ENCODE measurements around the gene RBM45.
"Not testable (repeated sequence)": the region's sequence is repeated elsewhere in the genome, so short reads cannot be mapped to it uniquely, and the experiment has no call there.

RBM45 gene, protein sequence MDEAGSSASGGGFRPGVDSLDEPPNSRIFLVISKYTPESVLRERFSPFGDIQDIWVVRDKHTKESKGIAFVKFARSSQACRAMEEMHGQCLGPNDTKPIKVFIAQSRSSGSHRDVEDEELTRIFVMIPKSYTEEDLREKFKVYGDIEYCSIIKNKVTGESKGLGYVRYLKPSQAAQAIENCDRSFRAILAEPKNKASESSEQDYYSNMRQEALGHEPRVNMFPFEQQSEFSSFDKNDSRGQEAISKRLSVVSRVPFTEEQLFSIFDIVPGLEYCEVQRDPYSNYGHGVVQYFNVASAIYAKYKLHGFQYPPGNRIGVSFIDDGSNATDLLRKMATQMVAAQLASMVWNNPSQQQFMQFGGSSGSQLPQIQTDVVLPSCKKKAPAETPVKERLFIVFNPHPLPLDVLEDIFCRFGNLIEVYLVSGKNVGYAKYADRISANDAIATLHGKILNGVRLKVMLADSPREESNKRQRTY

DNA sequence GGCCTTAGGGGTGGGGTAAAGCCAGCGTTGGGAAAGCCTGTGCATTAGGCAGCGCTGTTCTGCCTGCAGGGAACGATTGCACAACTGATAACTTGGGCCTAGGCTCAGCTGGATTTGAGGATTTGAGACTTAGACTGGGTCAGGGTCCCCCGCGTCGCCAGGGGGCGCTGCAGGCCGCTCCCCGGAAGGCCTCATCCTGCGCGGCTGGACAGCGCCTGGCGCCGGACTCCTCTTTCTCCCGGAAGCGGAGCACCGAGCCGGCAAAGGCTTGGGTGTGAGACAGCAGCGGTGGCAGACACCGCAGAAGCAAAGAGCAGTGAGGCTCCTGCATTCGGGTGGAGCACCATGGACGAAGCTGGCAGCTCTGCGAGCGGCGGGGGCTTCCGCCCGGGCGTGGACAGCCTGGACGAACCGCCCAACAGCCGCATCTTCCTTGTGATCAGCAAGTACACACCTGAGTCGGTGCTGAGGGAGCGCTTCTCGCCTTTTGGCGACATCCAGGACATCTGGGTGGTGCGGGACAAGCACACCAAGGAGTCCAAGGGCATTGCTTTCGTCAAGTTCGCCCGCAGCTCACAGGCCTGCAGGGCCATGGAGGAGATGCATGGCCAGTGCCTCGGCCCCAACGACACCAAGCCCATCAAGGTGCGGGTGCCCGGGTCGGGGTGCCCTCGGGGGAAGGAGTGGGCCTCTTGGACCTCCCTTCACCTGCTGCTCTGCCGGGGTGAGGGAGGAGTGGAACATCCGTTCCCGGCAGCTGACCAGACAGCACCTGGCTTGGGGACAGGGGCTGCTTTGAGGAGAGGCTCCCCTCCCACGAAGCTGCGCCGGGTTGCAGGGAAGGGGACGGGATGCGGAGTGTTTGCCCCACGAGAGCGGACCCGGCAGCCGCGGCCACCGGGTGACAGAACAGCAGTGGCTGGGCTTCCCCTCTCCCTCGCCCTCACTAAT, at the start of gene RBM45:
Gene RBM45, plus strand, starts transcription at position 236 of the 951 bp plus-strand sequence. Its CDS starts 110 bp downstream, at position 346.
- peaks cover 3% of the 10 kb centered on the region for H3K27me3 Mint-ChIP-seq
- no peaks in the 10 kb centered on the region for H3K9me3 Mint-ChIP-seq
- H3K36me3 Mint-ChIP-seq (ENCODE audit: low read depth) = peaks cover 10% of the 10 kb centered on the region
- H3K4me3 Mint-ChIP-seq = peak within 1 kb of the TSS; percentile 91
- peak within 1 kb of the TSS; percentile 89 for H3K27ac Mint-ChIP-seq
- peaks cover 32% of the 10 kb centered on the region for H3K4me1 Mint-ChIP-seq (ENCODE audit: low read depth)
- intact Hi-C loops (cut with micrococcal nuclease) = loop anchor here (1.0 to 2.0 kb wide), 2 partner anchors 168 to 302 kb away; no protein-coding TSS in a partner anchor

DNA sequence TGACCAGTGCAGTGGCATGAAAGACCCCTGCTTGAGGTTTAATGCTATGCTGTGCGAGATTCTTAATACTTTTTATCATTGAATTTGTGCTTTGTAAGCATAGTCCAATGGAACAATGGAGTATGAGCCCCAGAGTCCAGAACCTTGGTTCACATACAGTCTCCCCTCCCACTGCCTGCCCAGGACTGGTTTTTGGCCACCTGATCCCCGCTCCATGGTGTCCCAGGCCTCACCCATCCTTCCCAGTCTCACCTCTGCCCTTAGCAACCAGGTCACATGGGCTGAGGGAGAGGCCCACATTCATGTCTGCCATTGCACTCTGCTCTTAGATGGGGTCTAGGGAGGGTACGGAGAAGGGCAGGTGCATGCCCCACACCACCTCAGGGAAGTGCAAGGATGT, 45.9 kb upstream of the RBM45 start:
- intact Hi-C loops (cut with micrococcal nuclease) = no loop called here
- Mint-ChIP-seq H3K27me3 (peaks cover 7% of the 10 kb centered on the region), H3K4me3 (no peak overlapping the region), H3K9me3 (no peaks in the 10 kb centered on the region), H3K27ac (no peak overlapping the region), H3K4me1 (ENCODE audit: low read depth) (no peaks in the 10 kb centered on the region), H3K36me3 (ENCODE audit: low read depth) (no peaks in the 10 kb centered on the region)

DNA sequence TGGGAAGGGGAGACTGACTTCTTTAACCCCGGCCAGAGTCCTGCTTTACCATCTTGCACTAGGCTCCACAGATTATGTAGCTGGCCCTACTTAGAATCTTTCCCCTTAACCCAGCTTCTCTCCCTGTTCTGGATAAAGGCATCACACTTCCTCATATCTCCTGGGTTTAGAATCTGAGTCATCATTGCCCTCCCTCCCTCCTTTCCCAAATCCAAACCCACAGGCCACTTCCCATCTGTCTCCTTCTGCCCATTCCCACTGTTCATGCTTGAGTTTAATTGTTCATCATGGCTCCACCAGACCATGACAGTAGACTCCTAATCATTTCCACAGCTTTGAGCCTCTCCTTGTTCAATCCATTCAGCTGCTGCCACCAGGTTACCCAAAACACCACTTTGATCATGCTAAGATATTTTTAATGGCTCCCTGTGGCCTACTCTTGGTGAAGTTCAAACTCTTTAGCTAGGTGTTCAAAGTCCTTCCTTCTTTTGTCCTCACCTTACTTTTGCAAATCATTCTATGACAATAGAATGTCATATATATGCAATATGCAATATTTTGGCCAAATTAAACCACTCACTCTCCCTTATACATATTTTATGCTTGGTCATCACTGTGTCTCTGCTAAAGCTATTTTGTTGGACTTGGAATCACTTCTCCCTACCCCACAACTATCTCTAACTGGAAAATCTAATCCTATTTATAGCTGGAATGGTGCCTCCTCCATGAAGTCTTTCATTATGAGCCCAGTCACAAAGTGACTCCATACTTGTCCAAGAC, 45.2 kb upstream of the RBM45 start:
- Mint-ChIP-seq H3K36me3 (ENCODE audit: low read depth) (no peaks in the 10 kb centered on the region), H3K9me3 (no peaks in the 10 kb centered on the region), H3K27ac (no peak overlapping the region), H3K27me3 (peaks cover 14% of the 10 kb centered on the region), H3K4me1 (ENCODE audit: low read depth) (peaks cover under 1% of the 10 kb centered on the region), H3K4me3 (no peak overlapping the region)
- intact Hi-C loops (cut with micrococcal nuclease) = no loop called here

DNA sequence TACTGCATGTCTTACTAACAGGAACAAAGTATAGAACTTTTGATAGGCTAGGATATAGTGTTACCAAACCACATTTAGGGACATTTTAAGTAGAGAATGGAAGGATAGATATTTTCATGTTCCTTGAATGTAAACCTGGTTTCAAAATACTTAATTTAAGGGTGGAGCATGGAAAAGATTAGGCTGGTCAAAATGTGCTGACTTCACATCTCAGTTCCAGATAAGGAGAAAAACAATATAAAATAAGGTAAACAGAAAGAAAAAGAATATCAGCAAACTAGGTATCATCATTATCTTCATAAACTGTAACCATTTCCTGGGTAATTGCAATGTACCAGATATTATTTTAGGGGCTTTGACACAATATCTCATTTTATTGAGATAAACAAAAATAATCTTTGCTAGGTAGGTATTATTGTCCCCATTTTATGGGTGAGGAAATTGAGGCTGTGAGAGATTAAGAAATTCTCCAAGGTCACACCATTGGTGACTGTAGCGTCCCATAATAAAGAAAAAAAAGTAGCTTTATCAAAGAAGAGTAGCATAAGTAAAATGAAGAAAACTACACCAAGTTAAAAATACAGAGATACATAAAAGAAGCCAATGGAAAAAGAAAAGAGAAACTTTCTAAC, 43.3 kb upstream of the RBM45 start:
- Mint-ChIP-seq H3K27me3 (peaks cover 27% of the 10 kb centered on the region), H3K9me3 (no peaks in the 10 kb centered on the region), H3K36me3 (ENCODE audit: low read depth) (no peaks in the 10 kb centered on the region), H3K4me1 (ENCODE audit: low read depth) (peaks cover 14% of the 10 kb centered on the region), H3K4me3 (no peak overlapping the region), H3K27ac (no peak overlapping the region)
- intact Hi-C loops (cut with micrococcal nuclease) = no loop called here

DNA sequence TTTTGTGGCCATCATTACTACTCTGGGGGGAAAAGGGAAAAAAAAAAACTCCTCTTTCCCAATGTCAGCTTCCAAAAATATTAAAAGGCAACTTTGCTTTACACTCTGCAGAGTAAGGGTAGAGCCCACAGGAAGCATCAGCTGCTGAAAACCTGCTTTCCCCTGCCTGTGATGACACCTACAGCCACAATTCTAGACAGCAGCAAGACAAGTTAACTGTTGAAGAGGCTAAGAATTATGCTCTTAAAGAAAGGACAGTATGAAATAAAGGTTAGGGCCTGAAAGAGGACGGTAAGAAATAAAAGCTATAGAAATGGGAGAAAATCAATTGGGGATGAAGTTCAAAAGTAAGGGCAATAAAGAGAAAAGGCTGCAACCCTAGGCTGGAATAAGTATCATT, 42.7 kb upstream of the RBM45 start:
- no peaks in the 10 kb centered on the region for H3K36me3 Mint-ChIP-seq (ENCODE audit: low read depth)
- peaks cover 27% of the 10 kb centered on the region for H3K27me3 Mint-ChIP-seq
- H3K4me1 Mint-ChIP-seq (ENCODE audit: low read depth) = peaks cover 20% of the 10 kb centered on the region
- no peak overlapping the region for H3K4me3 Mint-ChIP-seq
- H3K27ac Mint-ChIP-seq = no peak overlapping the region
- H3K9me3 Mint-ChIP-seq = no peaks in the 10 kb centered on the region
- intact Hi-C loops (cut with micrococcal nuclease) = no loop called here

DNA sequence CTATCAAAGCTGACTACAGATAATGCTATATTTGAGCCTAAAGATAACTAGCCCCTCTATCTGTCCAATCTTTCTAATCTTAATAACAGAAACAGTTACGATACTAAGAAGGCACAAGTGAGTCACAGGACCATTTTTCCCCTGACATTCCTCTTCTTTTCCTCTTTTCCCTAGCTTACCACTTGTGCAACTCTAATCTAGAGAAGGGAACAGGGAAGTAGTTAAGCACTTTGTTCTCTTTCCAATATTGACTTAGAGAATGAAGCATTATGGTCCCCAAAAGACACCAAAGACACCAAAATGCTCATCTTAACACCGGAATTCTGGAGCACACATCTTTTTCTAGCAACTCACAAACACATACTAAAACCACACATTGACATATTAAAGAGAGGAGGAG, 41.4 kb upstream of the RBM45 start:
- H3K4me1 Mint-ChIP-seq (ENCODE audit: low read depth) = peaks cover 22% of the 10 kb centered on the region
- H3K4me3 Mint-ChIP-seq = no peak overlapping the region
- H3K9me3 Mint-ChIP-seq = no peaks in the 10 kb centered on the region
- H3K36me3 Mint-ChIP-seq (ENCODE audit: low read depth) = no peaks in the 10 kb centered on the region
- H3K27ac Mint-ChIP-seq = no peak overlapping the region
- intact Hi-C loops (cut with micrococcal nuclease) = no loop called here
- H3K27me3 Mint-ChIP-seq = peaks cover 27% of the 10 kb centered on the region

DNA sequence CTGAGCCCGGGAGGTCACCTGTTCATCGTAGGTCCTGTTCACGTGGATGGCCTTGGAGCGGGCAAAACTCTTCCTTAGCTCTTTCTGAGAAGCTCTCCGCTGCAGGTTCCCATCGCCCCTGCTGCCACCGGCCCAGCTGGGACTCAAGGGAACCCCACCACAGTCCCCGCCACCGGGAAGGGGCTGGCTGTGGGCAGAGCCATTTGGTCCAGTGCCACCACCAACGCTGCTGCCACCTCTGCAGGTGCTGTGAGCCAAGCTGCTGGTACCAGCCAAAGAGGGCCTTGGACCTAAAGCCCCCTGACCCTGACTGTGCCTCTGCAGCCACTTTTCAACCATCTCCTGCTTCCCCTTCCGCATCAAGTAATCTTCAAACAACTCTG, 40.2 kb upstream of the RBM45 start:
- intact Hi-C loops (cut with micrococcal nuclease) = no loop called here
- Mint-ChIP-seq H3K27ac (no peak overlapping the region), H3K4me1 (ENCODE audit: low read depth) (peaks cover 22% of the 10 kb centered on the region), H3K27me3 (peaks cover 27% of the 10 kb centered on the region), H3K36me3 (ENCODE audit: low read depth) (no peaks in the 10 kb centered on the region), H3K9me3 (no peaks in the 10 kb centered on the region), H3K4me3 (no peak overlapping the region)

DNA sequence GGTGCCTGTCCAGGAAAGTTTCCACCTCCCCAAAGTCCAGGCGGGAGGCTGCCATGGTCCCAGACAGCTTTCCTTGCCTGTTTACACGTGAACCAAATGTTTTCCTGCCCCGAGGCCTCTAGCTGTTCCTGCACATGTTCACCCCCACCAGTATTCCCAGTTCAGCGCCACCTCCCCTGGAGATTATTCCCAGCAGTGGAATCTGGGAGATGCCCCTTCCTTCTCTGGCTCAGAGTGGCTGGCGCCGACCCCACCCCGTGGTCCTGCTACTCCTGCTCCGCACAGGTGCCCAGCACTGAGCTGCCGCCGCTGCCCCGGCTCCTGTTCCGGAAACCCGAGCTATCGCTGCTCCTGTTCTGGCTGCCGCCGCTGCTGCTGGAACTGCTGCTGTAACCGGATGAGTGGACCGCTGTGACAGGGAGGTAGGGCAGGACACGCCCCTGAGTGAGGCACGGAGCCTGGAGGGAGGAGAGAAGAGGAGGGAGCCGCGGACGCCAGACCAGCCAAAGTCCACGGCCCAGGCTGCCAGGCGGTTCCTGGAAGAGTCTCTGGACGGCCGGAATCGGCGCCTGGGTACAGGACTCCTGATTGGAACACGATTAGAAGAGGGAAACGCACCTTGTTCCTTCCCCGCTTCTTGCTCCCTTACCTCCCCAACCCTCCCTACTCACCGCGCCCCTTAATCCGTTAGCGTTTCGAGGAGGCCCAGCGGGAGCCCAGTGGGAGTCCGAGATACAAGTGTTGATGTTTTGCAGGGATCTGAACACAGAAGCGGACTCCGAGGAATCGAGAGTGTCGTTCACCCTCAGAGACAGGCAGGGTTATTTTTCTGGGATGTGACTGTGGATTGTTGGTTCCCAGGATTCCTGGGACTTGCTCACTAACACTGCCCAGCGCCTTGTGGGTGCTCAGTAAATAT, 39.6 kb upstream of the RBM45 start, which contains the start of gene PDE11A:
Gene PDE11A, minus strand, starts transcription at position 395 of the 919 bp plus-strand sequence. Its CDS starts 340 bp downstream, at position 55.
- H3K27ac Mint-ChIP-seq = no peak within 1 kb of the TSS
- H3K4me3 Mint-ChIP-seq = peak within 1 kb of the TSS; percentile 65
- no peaks in the 10 kb centered on the region for H3K9me3 Mint-ChIP-seq
- peaks cover 22% of the 10 kb centered on the region for H3K4me1 Mint-ChIP-seq (ENCODE audit: low read depth)
- intact Hi-C loops (cut with micrococcal nuclease) = no loop called here
- peaks cover 27% of the 10 kb centered on the region for H3K27me3 Mint-ChIP-seq
- no peaks in the 10 kb centered on the region for H3K36me3 Mint-ChIP-seq (ENCODE audit: low read depth)

DNA sequence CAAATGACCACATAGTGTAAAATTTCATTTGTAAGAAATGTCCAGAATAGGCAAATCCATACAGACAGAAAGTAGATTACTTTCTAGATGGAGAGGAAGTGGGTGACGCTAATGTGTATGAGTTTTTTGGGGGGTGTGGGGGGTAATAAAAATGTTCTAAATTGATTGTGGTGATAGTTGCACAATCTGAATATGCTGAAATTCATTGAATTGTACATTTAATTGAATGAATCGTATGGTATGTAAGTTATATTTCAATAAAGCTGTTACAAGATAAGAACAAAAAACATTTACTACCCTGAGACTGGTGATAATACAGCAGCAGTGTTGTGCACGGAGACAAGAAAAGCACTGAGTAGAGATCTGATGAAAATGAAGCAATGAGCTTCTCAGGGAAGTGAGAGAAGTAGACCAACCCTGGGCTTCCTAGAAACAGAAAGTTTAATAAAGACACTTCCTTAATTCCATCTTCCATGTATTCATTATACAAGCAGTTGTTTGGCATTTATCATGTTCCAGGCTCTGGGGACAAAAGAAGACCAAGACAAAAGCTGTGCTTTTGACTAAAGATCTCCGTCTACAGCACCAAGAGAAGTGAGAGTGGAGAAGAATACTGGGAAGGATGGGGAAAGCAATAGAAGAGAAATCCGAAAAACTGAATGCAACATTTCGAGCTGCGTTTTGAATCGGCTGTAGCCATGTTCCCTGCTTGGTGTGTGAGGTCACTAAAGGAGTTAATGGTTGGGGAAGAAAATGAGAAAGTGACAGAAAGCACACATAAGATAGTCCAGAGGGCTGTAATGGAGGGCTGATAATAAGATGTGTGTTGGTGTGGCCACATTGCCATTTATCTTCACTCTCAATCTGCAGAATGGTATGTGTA, 37.9 kb upstream of the RBM45 start:
- H3K9me3 Mint-ChIP-seq = no peaks in the 10 kb centered on the region
- peaks cover 24% of the 10 kb centered on the region for H3K27me3 Mint-ChIP-seq
- no peak overlapping the region for H3K4me3 Mint-ChIP-seq
- H3K4me1 Mint-ChIP-seq (ENCODE audit: low read depth) = peaks cover 22% of the 10 kb centered on the region
- H3K27ac Mint-ChIP-seq = no peak overlapping the region
- H3K36me3 Mint-ChIP-seq (ENCODE audit: low read depth) = no peaks in the 10 kb centered on the region
- intact Hi-C loops (cut with micrococcal nuclease) = no loop called here

DNA sequence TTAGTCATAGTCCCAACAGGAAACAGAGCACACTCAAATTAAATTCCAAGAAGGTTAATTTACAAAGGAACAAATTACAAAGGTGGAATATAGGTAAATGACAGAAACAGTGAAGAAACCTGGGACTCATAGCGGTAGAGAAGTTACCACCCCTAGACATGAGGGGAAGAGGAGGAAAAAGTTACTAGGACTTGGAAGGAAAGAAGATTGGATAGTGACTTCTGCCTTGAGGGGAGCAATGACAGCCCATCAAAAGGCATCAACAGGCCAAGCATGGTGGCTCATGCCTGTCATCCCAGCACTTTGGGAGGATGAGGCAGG, 37.3 kb upstream of the RBM45 start:
- Mint-ChIP-seq H3K36me3 (ENCODE audit: low read depth) (no peaks in the 10 kb centered on the region), H3K27me3 (peaks cover 22% of the 10 kb centered on the region), H3K4me1 (ENCODE audit: low read depth) (peaks cover 22% of the 10 kb centered on the region), H3K9me3 (no peaks in the 10 kb centered on the region), H3K27ac (no peak overlapping the region), H3K4me3 (no peak overlapping the region)
- intact Hi-C loops (cut with micrococcal nuclease) = no loop called here

DNA sequence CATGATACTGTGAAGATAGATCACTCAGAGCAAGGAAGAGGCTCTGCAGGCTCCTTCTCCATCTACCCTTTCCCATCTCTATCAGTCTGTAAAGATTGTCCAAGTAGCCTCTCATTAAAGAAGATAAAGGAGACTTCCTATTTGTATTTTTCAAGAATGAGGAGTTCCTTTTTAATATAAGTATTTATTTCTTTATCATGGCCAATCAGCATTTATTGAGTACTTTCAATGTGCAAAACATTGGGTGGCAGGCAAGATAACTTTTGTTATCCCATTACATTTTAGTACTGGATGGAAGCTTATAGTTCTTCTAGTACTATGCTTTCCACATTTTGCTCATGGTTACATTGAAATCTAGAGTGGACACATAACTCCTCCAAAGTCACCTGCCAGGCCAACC, 36.1 kb upstream of the RBM45 start:
- Mint-ChIP-seq H3K9me3 (no peaks in the 10 kb centered on the region), H3K4me1 (ENCODE audit: low read depth) (peaks cover 22% of the 10 kb centered on the region), H3K4me3 (no peak overlapping the region), H3K27ac (no peak overlapping the region), H3K27me3 (peaks cover 20% of the 10 kb centered on the region), H3K36me3 (ENCODE audit: low read depth) (no peaks in the 10 kb centered on the region)
- intact Hi-C loops (cut with micrococcal nuclease) = no loop called here

DNA sequence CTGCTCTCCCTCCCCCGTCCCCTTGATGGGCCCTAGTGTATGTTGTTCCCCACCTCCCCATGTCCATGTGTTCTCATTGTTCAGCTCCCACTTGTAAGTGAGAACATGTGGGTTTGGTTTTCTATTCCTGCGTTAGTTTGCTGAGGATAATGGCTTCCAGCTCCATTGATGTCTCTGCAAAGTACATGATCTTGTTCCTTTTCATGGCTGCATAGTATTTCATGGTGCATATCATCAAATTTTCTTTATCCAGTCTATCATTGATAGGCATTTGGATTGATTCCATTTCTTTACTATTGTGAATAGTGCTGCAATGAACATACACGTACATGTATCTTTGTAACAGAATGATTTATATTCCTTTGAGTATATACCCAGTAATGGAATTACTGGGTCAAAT, 33.0 kb upstream of the RBM45 start:
- H3K9me3 Mint-ChIP-seq; H3K27me3 Mint-ChIP-seq; H3K36me3 Mint-ChIP-seq (ENCODE audit: low read depth); H3K27ac Mint-ChIP-seq; H3K4me3 Mint-ChIP-seq; H3K4me1 Mint-ChIP-seq (ENCODE audit: low read depth); intact Hi-C loops (cut with micrococcal nuclease): not testable (repeated sequence)
